ENCODE data around the gene NTN5. TPM values are rescaled to one million over a fixed set of nuclear protein-coding genes. Genes with fewer than 3 reads are reported as not detected.
"Not testable (repeated sequence)": the region's sequence is repeated elsewhere in the genome, so short reads cannot be mapped to it uniquely, and the experiment has no call there.

The NTN5 gene
- total RNA-seq, 1 donor = under 0.01 TPM

DNA sequence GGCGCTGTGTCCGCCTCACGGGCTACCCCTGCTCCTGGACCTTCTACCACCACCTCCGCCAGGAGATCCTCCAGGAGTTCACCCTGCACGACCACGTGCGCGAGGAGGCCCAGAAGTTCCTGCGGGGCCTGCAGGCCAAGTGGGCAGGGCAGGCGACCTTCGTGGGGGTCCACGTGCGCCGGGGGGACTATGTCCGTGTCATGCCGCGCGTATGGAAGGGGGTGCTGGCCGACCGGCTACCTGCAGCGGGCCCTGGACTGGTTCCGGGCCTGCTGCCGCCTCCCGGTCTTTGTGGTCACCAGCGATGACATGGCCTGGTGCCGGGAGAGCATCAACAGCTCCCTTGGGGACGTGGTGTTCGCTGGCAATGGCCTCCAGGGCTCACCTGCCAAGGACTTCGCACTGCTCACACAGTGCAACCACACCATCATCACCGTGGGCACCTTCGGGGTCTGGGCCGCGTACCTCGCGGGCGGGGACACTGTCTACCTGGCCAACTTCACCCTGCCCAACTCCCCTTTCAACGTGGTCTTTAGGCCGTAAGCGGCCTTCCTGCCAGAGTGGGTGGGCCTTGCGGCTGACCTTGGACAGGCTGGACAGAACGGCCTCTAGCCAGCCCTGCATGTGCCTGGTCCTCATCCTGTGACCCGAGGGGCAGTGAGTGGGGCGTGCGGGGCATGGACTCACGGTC is 7.8 kb upstream of the NTN5 start:
- Histone ChIP-seq H2AFZ (ENCODE audit: low read length) (no peak overlapping the region), H3K36me3 (ENCODE audit: insufficient read depth, low read length) (no peaks in the 10 kb centered on the region), H3K4me3 (ENCODE audit: insufficient read depth, low read length) (no peak overlapping the region), H3K27ac (ENCODE audit: low read depth, low read length) (no peak overlapping the region), H3K27me3 (ENCODE audit: insufficient read depth, low read length) (peaks cover 5% of the 10 kb centered on the region), H3K9me3 (ENCODE audit: low read depth, low read length) (no peaks in the 10 kb centered on the region), H3K79me2 (ENCODE audit: insufficient read depth, low read length) (no peaks in the 10 kb centered on the region), H4K20me1 (ENCODE audit: insufficient read depth, low read length) (no peaks in the 10 kb centered on the region), H3K4me1 (ENCODE audit: insufficient read depth, low read length) (peaks cover 9% of the 10 kb centered on the region), H3K4me2 (ENCODE audit: insufficient read depth, low read length) (no peak overlapping the region)
- DNase-seq (ENCODE audit: insufficient read length, low spot score, missing footprints) = no peak
- TF ChIP-seq, protein P1, sequence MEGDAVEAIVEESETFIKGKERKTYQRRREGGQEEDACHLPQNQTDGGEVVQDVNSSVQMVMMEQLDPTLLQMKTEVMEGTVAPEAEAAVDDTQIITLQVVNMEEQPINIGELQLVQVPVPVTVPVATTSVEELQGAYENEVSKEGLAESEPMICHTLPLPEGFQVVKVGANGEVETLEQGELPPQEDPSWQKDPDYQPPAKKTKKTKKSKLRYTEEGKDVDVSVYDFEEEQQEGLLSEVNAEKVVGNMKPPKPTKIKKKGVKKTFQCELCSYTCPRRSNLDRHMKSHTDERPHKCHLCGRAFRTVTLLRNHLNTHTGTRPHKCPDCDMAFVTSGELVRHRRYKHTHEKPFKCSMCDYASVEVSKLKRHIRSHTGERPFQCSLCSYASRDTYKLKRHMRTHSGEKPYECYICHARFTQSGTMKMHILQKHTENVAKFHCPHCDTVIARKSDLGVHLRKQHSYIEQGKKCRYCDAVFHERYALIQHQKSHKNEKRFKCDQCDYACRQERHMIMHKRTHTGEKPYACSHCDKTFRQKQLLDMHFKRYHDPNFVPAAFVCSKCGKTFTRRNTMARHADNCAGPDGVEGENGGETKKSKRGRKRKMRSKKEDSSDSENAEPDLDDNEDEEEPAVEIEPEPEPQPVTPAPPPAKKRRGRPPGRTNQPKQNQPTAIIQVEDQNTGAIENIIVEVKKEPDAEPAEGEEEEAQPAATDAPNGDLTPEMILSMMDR (IDR thresholded peaks at IDR 0.05; ENCODE audit: extremely low read depth, low read depth, low read length) = no peak

DNA sequence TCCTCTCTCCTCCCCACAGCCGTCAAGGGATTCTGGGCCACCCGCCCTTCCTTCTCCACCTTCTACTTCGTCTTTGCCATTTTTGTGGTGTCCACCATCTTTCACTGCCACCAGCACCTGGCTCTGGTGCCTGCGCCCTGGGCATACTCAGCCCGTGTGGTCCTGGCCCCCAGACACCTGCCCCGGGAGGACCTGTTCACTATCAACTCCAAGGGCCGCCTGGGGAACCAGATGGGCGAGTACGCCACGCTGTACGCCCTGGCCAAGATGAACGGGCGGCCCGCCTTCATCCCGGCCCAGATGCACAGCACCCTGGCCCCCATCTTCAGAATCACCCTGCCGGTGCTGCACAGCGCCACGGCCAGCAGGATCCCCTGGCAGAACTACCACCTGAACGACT is 7.2 kb upstream of the NTN5 start:
- H3K9me3 ChIP-seq (ENCODE audit: low read depth, low read length); H3K79me2 ChIP-seq (ENCODE audit: insufficient read depth, low read length); H2AFZ ChIP-seq (ENCODE audit: low read length); H3K27ac ChIP-seq (ENCODE audit: low read depth, low read length); DNase-seq (ENCODE audit: insufficient read length, low spot score, missing footprints); H3K4me2 ChIP-seq (ENCODE audit: insufficient read depth, low read length); H3K4me1 ChIP-seq (ENCODE audit: insufficient read depth, low read length); H3K36me3 ChIP-seq (ENCODE audit: insufficient read depth, low read length); H4K20me1 ChIP-seq (ENCODE audit: insufficient read depth, low read length); H3K27me3 ChIP-seq (ENCODE audit: insufficient read depth, low read length); H3K4me3 ChIP-seq (ENCODE audit: insufficient read depth, low read length): not testable (repeated sequence)

DNA sequence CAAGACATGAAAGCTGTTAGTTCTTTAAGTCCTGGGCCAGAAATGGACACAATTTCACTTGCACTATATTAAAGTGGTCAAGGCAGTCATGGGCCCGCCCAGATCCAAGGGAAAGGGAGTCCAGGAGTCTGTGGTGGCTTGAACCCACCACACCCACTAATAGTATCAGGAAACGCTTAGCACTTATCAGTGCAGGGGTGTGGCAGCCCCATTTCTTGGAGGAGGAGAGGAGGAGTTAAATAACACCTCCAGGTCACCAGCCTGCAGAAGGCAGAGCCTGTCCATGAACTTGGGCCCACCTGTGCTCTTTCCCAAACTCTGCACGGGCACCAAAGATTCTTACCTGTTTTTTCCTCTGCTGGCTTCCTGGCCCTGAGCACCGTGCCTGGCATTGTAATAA is 5.4 kb upstream of the NTN5 start:
- TF ChIP-seq, protein P1 (IDR thresholded peaks at IDR 0.05; ENCODE audit: extremely low read depth, low read depth, low read length) = no peak
- DNase-seq (ENCODE audit: insufficient read length, low spot score, missing footprints) = no peak
- Histone ChIP-seq H3K4me2 (ENCODE audit: insufficient read depth, low read length) (no peak overlapping the region), H3K4me3 (ENCODE audit: insufficient read depth, low read length) (no peak overlapping the region), H3K27me3 (ENCODE audit: insufficient read depth, low read length) (peaks cover 5% of the 10 kb centered on the region), H3K36me3 (ENCODE audit: insufficient read depth, low read length) (no peaks in the 10 kb centered on the region), H3K4me1 (ENCODE audit: insufficient read depth, low read length) (peaks cover 9% of the 10 kb centered on the region), H4K20me1 (ENCODE audit: insufficient read depth, low read length) (no peaks in the 10 kb centered on the region), H3K79me2 (ENCODE audit: insufficient read depth, low read length) (no peaks in the 10 kb centered on the region), H2AFZ (ENCODE audit: low read length) (no peak overlapping the region), H3K9me3 (ENCODE audit: low read depth, low read length) (no peaks in the 10 kb centered on the region), H3K27ac (ENCODE audit: low read depth, low read length) (no peak overlapping the region)

DNA sequence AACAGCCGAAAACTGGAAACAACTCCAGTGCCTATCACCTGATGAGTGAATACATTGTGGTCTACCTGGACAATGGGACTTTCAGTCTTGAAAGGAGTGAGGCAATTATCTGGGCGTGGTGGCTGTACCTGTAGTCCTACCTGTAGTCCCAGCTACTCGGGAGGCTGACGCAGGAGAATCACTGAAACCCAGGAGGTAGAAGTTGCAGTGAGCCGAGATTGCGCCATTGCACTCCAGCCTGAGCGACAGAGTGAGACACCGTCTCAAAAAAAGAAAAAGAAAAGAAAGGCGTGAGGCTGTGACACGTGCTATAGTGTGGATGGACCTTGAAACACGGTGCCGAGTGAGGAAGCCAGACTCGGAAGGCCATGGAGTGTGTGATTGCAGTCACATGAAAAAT is 4.1 kb upstream of the NTN5 start:
- Histone ChIP-seq H3K4me2 (ENCODE audit: insufficient read depth, low read length) (no peak overlapping the region), H3K4me1 (ENCODE audit: insufficient read depth, low read length) (peaks cover 9% of the 10 kb centered on the region)
- DNase-seq (ENCODE audit: insufficient read length, low spot score, missing footprints) = no peak

More for the DNA sequence above, 4.1 kb upstream of the NTN5 start:
- Histone ChIP-seq H3K4me3 (ENCODE audit: insufficient read depth, low read length) (no peak overlapping the region), H3K79me2 (ENCODE audit: insufficient read depth, low read length) (no peaks in the 10 kb centered on the region), H2AFZ (ENCODE audit: low read length) (no peak overlapping the region), H3K36me3 (ENCODE audit: insufficient read depth, low read length) (no peaks in the 10 kb centered on the region), H3K27ac (ENCODE audit: low read depth, low read length) (no peak overlapping the region), H3K9me3 (ENCODE audit: low read depth, low read length) (no peaks in the 10 kb centered on the region), H3K27me3 (ENCODE audit: insufficient read depth, low read length) (peaks cover 5% of the 10 kb centered on the region), H4K20me1 (ENCODE audit: insufficient read depth, low read length) (no peaks in the 10 kb centered on the region)
- TF ChIP-seq, protein P1 (IDR thresholded peaks at IDR 0.05; ENCODE audit: extremely low read depth, low read depth, low read length) = no peak
